WTC11 (cell line): ENCODE results near the gene SCAANT1. TPM values are rescaled to one million over a fixed set of nuclear protein-coding genes. Genes with fewer than 3 reads are reported as not detected.

Experiments
- ATAC-seq: fragments of 200-7000 bp; cut with Tn5 transposase; 2 replicates; pipeline ENCODE4 v1.10.0; 2021; ENCODE audit warnings: mild to moderate bottlenecking, moderate library complexity
- CTCF ChIA-PET: fragments of 300-600 bp; sonication (Branson Sonifier 250); formaldehyde crosslinking; loops from one replicate; lab custom pipeline; 2021; ENCODE audit warnings: antibody characterized with exemption; lab: Charles Lee
- POLR2A ChIA-PET: fragments of 350-600 bp; sonication (Branson Sonifier 250); formaldehyde crosslinking; loops from one replicate; lab custom pipeline; 2021; ENCODE audit warnings: antibody characterized with exemption; lab: Charles Lee
- DNase-seq: peaks from one replicate; pipeline ENCODE4 v3.0.0; 2021; ENCODE audit warnings: low spot score
- H3K27ac Mint-ChIP-seq: 2 replicates; pipeline ENCODE4 v1.8.0; 2021; ENCODE audit warnings: mixed read lengths
- H3K27me3 Mint-ChIP-seq: 2 replicates; pipeline ENCODE4 v1.8.0; 2021; ENCODE audit warnings: low read depth, mild to moderate bottlenecking, moderate library complexity, mixed read lengths
- H3K36me3 Mint-ChIP-seq: 2 replicates; pipeline ENCODE4 v1.8.0; 2021; ENCODE audit warnings: mixed read lengths
- H3K4me1 Mint-ChIP-seq: 2 replicates; pipeline ENCODE4 v1.8.0; 2022; ENCODE audit warnings: mixed read lengths
- H3K4me3 Mint-ChIP-seq: 2 replicates; pipeline ENCODE4 v1.8.0; 2021; ENCODE audit warnings: mild to moderate bottlenecking, moderate library complexity, mixed read lengths
- H3K9me3 Mint-ChIP-seq: 2 replicates; pipeline ENCODE4 v1.8.0; 2021; ENCODE audit warnings: mixed read lengths
- ATF2 ChIP-seq: sonication (generic); formaldehyde crosslinking; IDR thresholded peaks from 2 replicates; pipeline ENCODE4 v1.8.1; 2022; ENCODE audit warnings: low read depth, missing genetic modification reagents, borderline replicate concordance
- CBFB ChIP-seq: sonication (generic); formaldehyde crosslinking; IDR thresholded peaks from 2 replicates; pipeline ENCODE4 v1.8.1; 2022; ENCODE audit warnings: mild to moderate bottlenecking, low read depth, missing genetic modification reagents
- CTCF ChIP-seq: fragments of 200-600 bp; IDR thresholded peaks from 2 replicates; pipeline ENCODE4 v1.8.0; 2022; ENCODE audit warnings: antibody characterized with exemption
- E2F4 ChIP-seq: sonication (generic); formaldehyde crosslinking; IDR thresholded peaks from 2 replicates; pipeline ENCODE4 v1.8.1; 2022; ENCODE audit warnings: low read depth, mild to moderate bottlenecking, moderate library complexity, missing genetic modification reagents, borderline replicate concordance
- FOXP1 ChIP-seq: sonication (generic); formaldehyde crosslinking; IDR thresholded peaks from 2 replicates; pipeline ENCODE4 v1.8.0; 2022; ENCODE audit warnings: missing genetic modification reagents, mild to moderate bottlenecking, moderate library complexity, borderline replicate concordance
- NR1H2 ChIP-seq: sonication (generic); formaldehyde crosslinking; IDR thresholded peaks from 2 replicates; pipeline ENCODE4 v1.9.0; 2021; ENCODE audit warnings: mild to moderate bottlenecking, moderate library complexity, missing genetic modification reagents
- NR3C1 ChIP-seq: sonication (generic); formaldehyde crosslinking; conservative IDR thresholded peaks from 2 replicates; pipeline ENCODE4 v1.8.1; 2023; ENCODE audit warnings: low read depth, mild to moderate bottlenecking, missing genetic modification reagents
- RORB ChIP-seq: fragments of 250-450 bp; sonication (Bioruptor Pico); IDR thresholded peaks from 2 replicates; pipeline ENCODE4 v1.9.0; 2021; ENCODE audit warnings: mild to moderate bottlenecking
- SP1 ChIP-seq: sonication (generic); formaldehyde crosslinking; conservative IDR thresholded peaks from 2 replicates; pipeline ENCODE4 v1.8.1; 2022; ENCODE audit warnings: missing genetic modification reagents
- TP53 ChIP-seq: sonication (generic); formaldehyde crosslinking; IDR thresholded peaks from 2 replicates; pipeline ENCODE4 v1.8.1; 2023; ENCODE audit warnings: mild to moderate bottlenecking, missing genetic modification reagents
- ZNF219 ChIP-seq: sonication (generic); formaldehyde crosslinking; IDR thresholded peaks from 2 replicates; pipeline ENCODE4 v1.8.0; 2023; ENCODE audit warnings: missing genetic modification reagents, mild to moderate bottlenecking, borderline replicate concordance
- ZNF263 ChIP-seq: sonication (generic); formaldehyde crosslinking; IDR thresholded peaks from 2 replicates; pipeline ENCODE4 v1.8.1; 2022; ENCODE audit warnings: low read depth, mild to moderate bottlenecking, moderate library complexity, missing genetic modification reagents
- ZNF425 ChIP-seq: fragments of 250-450 bp; sonication (Bioruptor Pico); conservative IDR thresholded peaks from 2 replicates; pipeline ENCODE4 v1.9.0; 2021; ENCODE audit warnings: mild to moderate bottlenecking
- ZSCAN18 ChIP-seq: fragments of 250-450 bp; sonication (Bioruptor Pico); IDR thresholded peaks from 2 replicates; pipeline ENCODE4 v2.1.2; 2022; ENCODE audit warnings: mild to moderate bottlenecking, moderate library complexity
- total RNA-seq: library from RNA; stranded (reverse); gene quantifications from 3 replicates; pipeline ENCODE4 v1.2.3, GENCODE V29; 2021
- TF ChIP-seq, protein P1 (sequence below): sonication (generic); formaldehyde crosslinking; IDR thresholded peaks from 2 replicates; pipeline ENCODE4 v1.8.1; 2023; ENCODE audit warnings: mild to moderate bottlenecking, missing genetic modification reagents
- TF ChIP-seq, protein P2 (sequence below): sonication (generic); formaldehyde crosslinking; conservative IDR thresholded peaks from 2 replicates; pipeline ENCODE4 v1.8.1; 2022; ENCODE audit warnings: mild to moderate bottlenecking, missing genetic modification reagents
- TF ChIP-seq, protein P3 (sequence below): fragments of 250-450 bp; sonication (Bioruptor Pico); IDR thresholded peaks from 2 replicates; pipeline ENCODE4 v1.9.0; 2021; ENCODE audit warnings: mild to moderate bottlenecking, borderline replicate concordance
- TF ChIP-seq, protein P4 (sequence below): sonication (generic); formaldehyde crosslinking; IDR thresholded peaks from 2 replicates; pipeline ENCODE4 v1.8.1; 2023; ENCODE audit warnings: mild to moderate bottlenecking, missing genetic modification reagents, borderline replicate concordance

The SCAANT1 gene
- total RNA-seq, 1 experiment from 2014 or later: 1.3 TPM

GRCh38 chr3:63940389-63940757 is 28.2 kb upstream of the SCAANT1 start:
- DNase-seq (no peak), ATAC-seq (no peak)
- CTCF ChIA-PET: no interaction called here
- H3K9me3 Mint-ChIP-seq: no peaks in the 10 kb centered on the region
- H3K4me3 Mint-ChIP-seq: no peak overlapping the region
- no peaks in the 10 kb centered on the region for H3K27me3 Mint-ChIP-seq
- POLR2A ChIA-PET: no interaction called here
- peaks cover 44% of the 10 kb centered on the region for H3K4me1 Mint-ChIP-seq
- no peaks in the 10 kb centered on the region for H3K36me3 Mint-ChIP-seq
- H3K27ac Mint-ChIP-seq: no peak overlapping the region
- TF ChIP-seq, protein P1, sequence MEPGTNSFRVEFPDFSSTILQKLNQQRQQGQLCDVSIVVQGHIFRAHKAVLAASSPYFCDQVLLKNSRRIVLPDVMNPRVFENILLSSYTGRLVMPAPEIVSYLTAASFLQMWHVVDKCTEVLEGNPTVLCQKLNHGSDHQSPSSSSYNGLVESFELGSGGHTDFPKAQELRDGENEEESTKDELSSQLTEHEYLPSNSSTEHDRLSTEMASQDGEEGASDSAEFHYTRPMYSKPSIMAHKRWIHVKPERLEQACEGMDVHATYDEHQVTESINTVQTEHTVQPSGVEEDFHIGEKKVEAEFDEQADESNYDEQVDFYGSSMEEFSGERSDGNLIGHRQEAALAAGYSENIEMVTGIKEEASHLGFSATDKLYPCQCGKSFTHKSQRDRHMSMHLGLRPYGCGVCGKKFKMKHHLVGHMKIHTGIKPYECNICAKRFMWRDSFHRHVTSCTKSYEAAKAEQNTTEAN (CRISPR knock-in tag): no peak
- TF ChIP-seq ATF2 (CRISPR knock-in tag) (no peak), SP1 (CRISPR knock-in tag) (no peak), TP53 (no peak), CTCF (no peak), E2F4 (CRISPR knock-in tag) (no peak), ZNF263 (CRISPR knock-in tag) (no peak), RORB (CRISPR knock-in tag) (no peak), FOXP1 (CRISPR knock-in tag) (no peak), ZSCAN18 (CRISPR knock-in tag) (no peak), NR3C1 (CRISPR knock-in tag) (no peak), ZNF219 (CRISPR knock-in tag) (no peak), NR1H2 (CRISPR knock-in tag) (no peak), CBFB (CRISPR knock-in tag) (no peak), ZNF425 (CRISPR knock-in tag) (no peak)
- TF ChIP-seq, protein P2, sequence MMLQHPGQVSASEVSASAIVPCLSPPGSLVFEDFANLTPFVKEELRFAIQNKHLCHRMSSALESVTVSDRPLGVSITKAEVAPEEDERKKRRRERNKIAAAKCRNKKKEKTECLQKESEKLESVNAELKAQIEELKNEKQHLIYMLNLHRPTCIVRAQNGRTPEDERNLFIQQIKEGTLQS (CRISPR knock-in tag): no peak
- TF ChIP-seq, protein P3, sequence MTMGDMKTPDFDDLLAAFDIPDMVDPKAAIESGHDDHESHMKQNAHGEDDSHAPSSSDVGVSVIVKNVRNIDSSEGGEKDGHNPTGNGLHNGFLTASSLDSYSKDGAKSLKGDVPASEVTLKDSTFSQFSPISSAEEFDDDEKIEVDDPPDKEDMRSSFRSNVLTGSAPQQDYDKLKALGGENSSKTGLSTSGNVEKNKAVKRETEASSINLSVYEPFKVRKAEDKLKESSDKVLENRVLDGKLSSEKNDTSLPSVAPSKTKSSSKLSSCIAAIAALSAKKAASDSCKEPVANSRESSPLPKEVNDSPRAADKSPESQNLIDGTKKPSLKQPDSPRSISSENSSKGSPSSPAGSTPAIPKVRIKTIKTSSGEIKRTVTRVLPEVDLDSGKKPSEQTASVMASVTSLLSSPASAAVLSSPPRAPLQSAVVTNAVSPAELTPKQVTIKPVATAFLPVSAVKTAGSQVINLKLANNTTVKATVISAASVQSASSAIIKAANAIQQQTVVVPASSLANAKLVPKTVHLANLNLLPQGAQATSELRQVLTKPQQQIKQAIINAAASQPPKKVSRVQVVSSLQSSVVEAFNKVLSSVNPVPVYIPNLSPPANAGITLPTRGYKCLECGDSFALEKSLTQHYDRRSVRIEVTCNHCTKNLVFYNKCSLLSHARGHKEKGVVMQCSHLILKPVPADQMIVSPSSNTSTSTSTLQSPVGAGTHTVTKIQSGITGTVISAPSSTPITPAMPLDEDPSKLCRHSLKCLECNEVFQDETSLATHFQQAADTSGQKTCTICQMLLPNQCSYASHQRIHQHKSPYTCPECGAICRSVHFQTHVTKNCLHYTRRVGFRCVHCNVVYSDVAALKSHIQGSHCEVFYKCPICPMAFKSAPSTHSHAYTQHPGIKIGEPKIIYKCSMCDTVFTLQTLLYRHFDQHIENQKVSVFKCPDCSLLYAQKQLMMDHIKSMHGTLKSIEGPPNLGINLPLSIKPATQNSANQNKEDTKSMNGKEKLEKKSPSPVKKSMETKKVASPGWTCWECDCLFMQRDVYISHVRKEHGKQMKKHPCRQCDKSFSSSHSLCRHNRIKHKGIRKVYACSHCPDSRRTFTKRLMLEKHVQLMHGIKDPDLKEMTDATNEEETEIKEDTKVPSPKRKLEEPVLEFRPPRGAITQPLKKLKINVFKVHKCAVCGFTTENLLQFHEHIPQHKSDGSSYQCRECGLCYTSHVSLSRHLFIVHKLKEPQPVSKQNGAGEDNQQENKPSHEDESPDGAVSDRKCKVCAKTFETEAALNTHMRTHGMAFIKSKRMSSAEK (CRISPR knock-in tag): no peak
- TF ChIP-seq, protein P4, sequence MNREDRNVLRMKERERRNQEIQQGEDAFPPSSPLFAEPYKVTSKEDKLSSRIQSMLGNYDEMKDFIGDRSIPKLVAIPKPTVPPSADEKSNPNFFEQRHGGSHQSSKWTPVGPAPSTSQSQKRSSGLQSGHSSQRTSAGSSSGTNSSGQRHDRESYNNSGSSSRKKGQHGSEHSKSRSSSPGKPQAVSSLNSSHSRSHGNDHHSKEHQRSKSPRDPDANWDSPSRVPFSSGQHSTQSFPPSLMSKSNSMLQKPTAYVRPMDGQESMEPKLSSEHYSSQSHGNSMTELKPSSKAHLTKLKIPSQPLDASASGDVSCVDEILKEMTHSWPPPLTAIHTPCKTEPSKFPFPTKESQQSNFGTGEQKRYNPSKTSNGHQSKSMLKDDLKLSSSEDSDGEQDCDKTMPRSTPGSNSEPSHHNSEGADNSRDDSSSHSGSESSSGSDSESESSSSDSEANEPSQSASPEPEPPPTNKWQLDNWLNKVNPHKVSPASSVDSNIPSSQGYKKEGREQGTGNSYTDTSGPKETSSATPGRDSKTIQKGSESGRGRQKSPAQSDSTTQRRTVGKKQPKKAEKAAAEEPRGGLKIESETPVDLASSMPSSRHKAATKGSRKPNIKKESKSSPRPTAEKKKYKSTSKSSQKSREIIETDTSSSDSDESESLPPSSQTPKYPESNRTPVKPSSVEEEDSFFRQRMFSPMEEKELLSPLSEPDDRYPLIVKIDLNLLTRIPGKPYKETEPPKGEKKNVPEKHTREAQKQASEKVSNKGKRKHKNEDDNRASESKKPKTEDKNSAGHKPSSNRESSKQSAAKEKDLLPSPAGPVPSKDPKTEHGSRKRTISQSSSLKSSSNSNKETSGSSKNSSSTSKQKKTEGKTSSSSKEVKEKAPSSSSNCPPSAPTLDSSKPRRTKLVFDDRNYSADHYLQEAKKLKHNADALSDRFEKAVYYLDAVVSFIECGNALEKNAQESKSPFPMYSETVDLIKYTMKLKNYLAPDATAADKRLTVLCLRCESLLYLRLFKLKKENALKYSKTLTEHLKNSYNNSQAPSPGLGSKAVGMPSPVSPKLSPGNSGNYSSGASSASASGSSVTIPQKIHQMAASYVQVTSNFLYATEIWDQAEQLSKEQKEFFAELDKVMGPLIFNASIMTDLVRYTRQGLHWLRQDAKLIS (CRISPR knock-in tag): no peak
- TF ChIP-seq, all 79 proteins: peak for 0
